SK-N-SH (cell line): Measurements from ENCODE around the gene JCHAIN. TPM values are rescaled to one million over a fixed set of nuclear protein-coding genes. Genes with fewer than 3 reads are reported as not detected.

ENCODE experiments used
- CTCF ChIA-PET: fragments of 300-600, 350-600 bp; formaldehyde crosslinking; extraction: SDS; loops from one replicate; lab custom pipeline; 2021; lab: Yijun Ruan, JAX
- POLR2A ChIA-PET: fragments of 350-600 bp; sonication (Branson Sonifier 250); formaldehyde crosslinking; extraction: SDS; loops from one replicate; lab custom pipeline; 2020; ENCODE audit warnings: antibody characterized with exemption, inconsistent platforms; lab: Yijun Ruan, JAX
- DNase-seq: peaks from one replicate; pipeline ENCODE4 v3.0.0; 2012
- H2AFZ ChIP-seq: fragments of 200-600 bp; sonication (generic); 2 replicates; pipeline ENCODE4 v1.8.1; 2016; ENCODE audit warnings: antibody characterized with exemption, mild to moderate bottlenecking, low read depth
- H3F3A ChIP-seq: fragments of 200-600 bp; sonication (generic); replicated peaks from 2 replicates; pipeline ENCODE3; 2016; ENCODE audit warnings: antibody characterized with exemption, mild to moderate bottlenecking; ENCODE audit not compliant: insufficient read depth
- H3K27ac ChIP-seq, 2 experiments: fragments of 200-500 bp in 1 of 2; fragments of 200-600 bp in 1 of 2; sonication (Bioruptor generic) in 1 of 2; sonication (generic), shearing (Covaris generic) in 1 of 2; 2 replicates each; pipeline versions ENCODE4 v1.5.1 to v1.6.1; 2014 to 2016; ENCODE audit warnings: low read depth in 2 of 2, inconsistent platforms in 1 of 2, low read length in 1 of 2, mild to moderate bottlenecking in 1 of 2, mixed read lengths in 1 of 2
- H3K27me3 ChIP-seq: fragments of 200-600 bp; sonication (generic), shearing (Covaris generic); 2 replicates; pipeline ENCODE4 v1.6.1; 2016; ENCODE audit warnings: mixed run types; ENCODE audit not compliant: insufficient read depth
- H3K36me3 ChIP-seq, 2 experiments: fragments of 200-500 bp in 1 of 2; fragments of 200-600 bp in 1 of 2; sonication (Bioruptor generic) in 1 of 2; sonication (generic) in 1 of 2; replicated peaks in 1 of 2; 2 replicates each; pipeline versions ENCODE3 to v1.5.1; 2014 to 2016; ENCODE audit warnings: low read length in 1 of 2, mild to moderate bottlenecking in 1 of 2; ENCODE audit not compliant: insufficient read depth in 2 of 2, control insufficient read depth in 1 of 2
- H3K4me1 ChIP-seq, 2 experiments: fragments of 200-500 bp in 1 of 2; fragments of 200-600 bp in 1 of 2; sonication (Bioruptor generic) in 1 of 2; sonication (generic), shearing (Covaris generic) in 1 of 2; 2 replicates each; pipeline versions ENCODE4 v1.5.1 to v1.6.1; 2014 to 2016; ENCODE audit warnings: low read depth in 1 of 2, low read length in 1 of 2, mixed run types in 1 of 2; ENCODE audit not compliant: insufficient read depth in 2 of 2, control insufficient read depth in 1 of 2
- H3K4me2 ChIP-seq: fragments of 200-600 bp; sonication (generic), shearing (Covaris generic); 2 replicates; pipeline ENCODE4 v1.6.1; 2017; ENCODE audit warnings: mixed run types
- H3K4me3 ChIP-seq, 2 experiments: fragments of 200-500 bp in 1 of 2; fragments of 200-600 bp in 1 of 2; sonication (Bioruptor generic) in 1 of 2; sonication (generic), shearing (Covaris generic) in 1 of 2; 2 replicates each; pipeline versions ENCODE4 v1.5.1 to v1.8.1; 2014 to 2016; ENCODE audit warnings: low read depth in 2 of 2, inconsistent platforms in 1 of 2, low read length in 1 of 2, mild to moderate bottlenecking in 1 of 2, mixed read lengths in 1 of 2, moderate library complexity in 1 of 2
- H3K79me2 ChIP-seq: fragments of 200-600 bp; sonication (generic); 2 replicates; pipeline ENCODE4 v1.8.1; 2017; ENCODE audit warnings: mild to moderate bottlenecking; ENCODE audit not compliant: insufficient read depth
- H3K9ac ChIP-seq: fragments of 200-600 bp; sonication (generic); 2 replicates; pipeline ENCODE4 v1.6.1; 2017; ENCODE audit warnings: mixed run types
- H3K9me2 ChIP-seq: fragments of 200-600 bp; sonication (generic); 2 replicates; pipeline ENCODE4 v1.6.1; 2017; ENCODE audit warnings: mixed run types
- H3K9me3 ChIP-seq: fragments of 200-600 bp; sonication (generic); 2 replicates; pipeline ENCODE4 v1.6.1; 2017; ENCODE audit warnings: mixed run types, mild to moderate bottlenecking, moderate library complexity
- H4K20me1 ChIP-seq: fragments of 200-600 bp; sonication (generic); 2 replicates; pipeline ENCODE4 v1.6.1; 2017; ENCODE audit warnings: mild to moderate bottlenecking, mixed run types; ENCODE audit not compliant: insufficient read depth
- CHD2 ChIP-seq: fragments of 150-350 bp; IDR thresholded peaks from 2 replicates; pipeline ENCODE4 v1.6.1; 2018; ENCODE audit warnings: low read length; ENCODE audit not compliant: partially characterized antibody
- ELF1 ChIP-seq: IDR thresholded peaks from 2 replicates; pipeline ENCODE4 v1.4.0; 2012
- EP300 ChIP-seq, 2 experiments: IDR thresholded peaks; 2 replicates each; pipeline versions ENCODE4 v1.4.0 to v1.6.1; 2012; ENCODE audit warnings: borderline replicate concordance in 1 of 2, low read depth in 1 of 2, low read length in 1 of 2
- FOSL2 ChIP-seq: IDR thresholded peaks from 2 replicates; pipeline ENCODE4 v1.4.0; 2012; ENCODE audit warnings: low read depth, mild to moderate bottlenecking, moderate library complexity, borderline replicate concordance
- JUND ChIP-seq: IDR thresholded peaks from 2 replicates; pipeline ENCODE4 v1.4.0; 2012
- MEF2A ChIP-seq: IDR thresholded peaks from 2 replicates; pipeline ENCODE4 v1.4.0; 2012; ENCODE audit warnings: low read depth, borderline replicate concordance
- RFX5 ChIP-seq: IDR thresholded peaks from 2 replicates; pipeline ENCODE4 v1.6.1; 2012; ENCODE audit warnings: mild to moderate bottlenecking, improper control_type of control experiment, low read length
- TAF1 ChIP-seq: IDR thresholded peaks from 2 replicates; pipeline ENCODE4 v1.6.1; 2012; ENCODE audit warnings: low read depth, mild to moderate bottlenecking, low read length, moderate library complexity, borderline replicate concordance
- WGBS: methylation state at CpG from one replicate; pipeline ENCODE4 v1.1.6; 2017; ENCODE audit warnings: low lambda C conversion rate; 5-methylcytosine and 5-hydroxymethylcytosine counted together
- polyA plus RNA-seq, 3 experiments: library from polyadenylated mRNA; depleted of rRNA; stranded (reverse); fragments of >200 nt; gene quantifications; 2 replicates each; pipeline ENCODE4 v1.2.3, GENCODE V29; 2012
- TF ChIP-seq, protein P1 (sequence below): IDR thresholded peaks from 2 replicates; pipeline ENCODE4; 2012
- TF ChIP-seq, protein P2 (sequence below): fragments of 150-350 bp; IDR thresholded peaks from 2 replicates; pipeline ENCODE4 v1.6.1; 2017; ENCODE audit warnings: antibody characterized with exemption, low read length, low read depth, borderline replicate concordance
- TF ChIP-seq, protein P3 (sequence below): fragments of 150-350 bp; IDR thresholded peaks from 2 replicates; pipeline ENCODE4 v1.6.1; 2016; ENCODE audit warnings: mild to moderate bottlenecking, low read depth, low read length

JCHAIN gene
- polyA plus RNA-seq, 1 of the 3 experiments (the other 2 are of a cell fraction): 1.1 TPM

DNA sequence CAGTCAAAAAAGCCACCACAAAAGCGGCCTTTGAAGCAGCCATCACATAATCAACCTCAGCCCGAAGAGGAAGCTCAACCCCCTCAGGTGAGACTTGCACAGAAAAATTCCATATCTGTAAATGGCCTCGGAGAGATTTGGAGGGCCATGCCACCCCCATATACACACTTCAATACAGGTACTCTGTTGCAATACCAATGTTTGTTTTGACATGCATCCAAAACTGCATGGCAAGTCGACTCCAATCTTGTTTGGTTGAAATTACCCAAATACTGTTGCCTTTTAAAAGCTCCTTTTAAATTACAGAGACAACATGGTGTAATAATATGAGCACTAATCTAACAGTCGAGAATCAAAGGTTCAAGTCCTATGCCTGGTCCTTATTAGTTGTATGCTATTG lies 31.8 kb downstream of the JCHAIN start:
- ChIA-PET POLR2A (no interaction called here), CTCF (interaction anchor here (0.8 to 1.0 kb wide), 3 partner anchors 16 to 28 kb away, joined by 3 read pairs; no protein-coding TSS in a partner anchor)
- H4K20me1 ChIP-seq: no peaks in the 10 kb centered on the region

DNA sequence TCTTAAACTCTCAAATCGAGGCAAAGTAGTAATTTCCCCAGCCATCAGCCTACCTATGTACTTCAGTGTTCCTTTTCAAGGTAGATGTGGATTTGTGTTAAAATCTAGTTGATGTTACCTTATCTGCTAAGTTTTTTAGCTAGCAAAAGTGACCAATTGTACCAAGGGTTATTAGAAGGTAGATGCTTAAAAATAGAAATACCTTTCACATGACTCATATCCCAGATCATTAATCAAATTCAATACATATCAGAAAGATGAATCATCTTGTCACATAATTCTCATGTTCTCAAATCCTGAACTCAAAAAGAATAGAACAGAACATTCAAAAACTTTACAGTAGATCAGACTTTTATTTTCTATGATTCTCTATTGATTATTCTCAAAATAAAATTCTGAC lies 34.3 kb downstream of the JCHAIN start:
- CTCF ChIA-PET: no interaction called here
- Histone ChIP-seq H2AFZ (0 out of 2 replicates have a peak overlapping the region, but pooled peaks have one; percentile 42), H3K9ac (no peak overlapping the region), H3K36me3 (no peaks in the 10 kb centered on the region), H3K27ac (peak overlapping the region in 1 of 2 experiments; percentile 53; a peak in 3 of 4 replicates), H3K79me2 (no peaks in the 10 kb centered on the region), H3K4me2 (peak overlapping the region; percentile 12; the same call in 1 of the 2 replicates), H3K9me2 (no peaks in the 10 kb centered on the region), H3K4me1 (no peaks in the 10 kb centered on the region; a peak in 2 of 4 replicates), H3K9me3 (no peaks in the 10 kb centered on the region)
- DNase-seq: no peak
- 3% methylated on average over 1 of the region's 1 CpG for WGBS
- POLR2A ChIA-PET: no interaction called here
- TF ChIP-seq FOSL2 (peak; percentile 35; the same call in 1 of the 2 replicates), CHD2 (no peak), EP300 (IDR thresholded peaks at IDR 0.05; ENCODE audit: borderline replicate concordance in 1 of 2, low read depth in 1 of 2, low read length in 1 of 2) (no peak), JUND (peak; percentile 56), MEF2A (0 out of 2 replicates have a peak, but pooled peaks have one; percentile 15)
- TF ChIP-seq, protein P1, sequence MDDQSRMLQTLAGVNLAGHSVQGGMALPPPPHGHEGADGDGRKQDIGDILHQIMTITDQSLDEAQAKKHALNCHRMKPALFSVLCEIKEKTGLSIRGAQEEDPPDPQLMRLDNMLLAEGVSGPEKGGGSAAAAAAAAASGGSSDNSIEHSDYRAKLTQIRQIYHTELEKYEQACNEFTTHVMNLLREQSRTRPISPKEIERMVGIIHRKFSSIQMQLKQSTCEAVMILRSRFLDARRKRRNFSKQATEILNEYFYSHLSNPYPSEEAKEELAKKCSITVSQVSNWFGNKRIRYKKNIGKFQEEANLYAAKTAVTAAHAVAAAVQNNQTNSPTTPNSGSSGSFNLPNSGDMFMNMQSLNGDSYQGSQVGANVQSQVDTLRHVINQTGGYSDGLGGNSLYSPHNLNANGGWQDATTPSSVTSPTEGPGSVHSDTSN: peak; percentile 49
- TF ChIP-seq, all 33 proteins: peak for 4
- Histone ChIP-seq H3K4me3 (no peak overlapping the region), H3K27me3 (no peaks in the 10 kb centered on the region), H4K20me1 (no peaks in the 10 kb centered on the region), H3F3A (peaks cover 14% of the 10 kb centered on the region)

More for the DNA sequence above, 31.8 kb downstream of the JCHAIN start:
- Histone ChIP-seq H3K36me3 (no peaks in the 10 kb centered on the region), H3K27ac (no peak overlapping the region), H3K9me3 (no peaks in the 10 kb centered on the region), H3K27me3 (no peaks in the 10 kb centered on the region), H3K4me3 (no peak overlapping the region), H2AFZ (no peak overlapping the region), H3K79me2 (no peaks in the 10 kb centered on the region), H3K9me2 (no peaks in the 10 kb centered on the region), H3K4me2 (no peak overlapping the region), H3F3A (peaks cover 14% of the 10 kb centered on the region), H3K9ac (no peak overlapping the region), H3K4me1 (no peaks in the 10 kb centered on the region; a peak in 2 of 4 replicates)
- TF ChIP-seq RFX5 (no peak), TAF1 (no peak)
- TF ChIP-seq, protein P2, sequence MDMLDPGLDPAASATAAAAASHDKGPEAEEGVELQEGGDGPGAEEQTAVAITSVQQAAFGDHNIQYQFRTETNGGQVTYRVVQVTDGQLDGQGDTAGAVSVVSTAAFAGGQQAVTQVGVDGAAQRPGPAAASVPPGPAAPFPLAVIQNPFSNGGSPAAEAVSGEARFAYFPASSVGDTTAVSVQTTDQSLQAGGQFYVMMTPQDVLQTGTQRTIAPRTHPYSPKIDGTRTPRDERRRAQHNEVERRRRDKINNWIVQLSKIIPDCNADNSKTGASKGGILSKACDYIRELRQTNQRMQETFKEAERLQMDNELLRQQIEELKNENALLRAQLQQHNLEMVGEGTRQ: no peak
- no peak for DNase-seq
- 11% methylated on average over 5 of the region's 5 CpGs for WGBS

DNA sequence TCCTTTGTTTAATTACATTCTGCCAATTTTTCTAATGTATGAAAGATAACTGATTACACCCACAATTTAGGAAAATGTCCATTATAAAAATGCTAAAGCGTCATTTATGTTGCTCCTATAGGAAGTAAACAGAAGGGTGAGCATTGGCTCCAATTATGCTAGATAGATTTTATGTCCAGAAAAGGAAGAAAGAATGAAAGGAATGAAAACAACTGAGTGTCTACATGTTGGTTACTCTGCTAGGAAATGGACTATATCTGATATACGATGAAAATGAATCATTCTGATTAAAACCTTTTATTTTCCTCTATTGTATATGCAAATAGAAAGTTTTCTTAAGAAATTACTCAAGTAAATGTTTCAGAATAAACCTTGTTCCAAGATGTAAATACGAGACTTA lies 36.1 kb downstream of the JCHAIN start:
- H3K36me3 ChIP-seq: no peaks in the 10 kb centered on the region
- no peaks in the 10 kb centered on the region for H3K9me2 ChIP-seq
- POLR2A ChIA-PET: no interaction called here
- H3K4me2 ChIP-seq: no peak overlapping the region
- no peak overlapping the region for H3K27ac ChIP-seq
- H3K4me1 ChIP-seq: no peaks in the 10 kb centered on the region; a peak in 1 of 4 replicates
- 15% methylated on average over 3 of the region's 3 CpGs for WGBS
- no peaks in the 10 kb centered on the region for H3K9me3 ChIP-seq
- no peak overlapping the region for H2AFZ ChIP-seq
- H3K27me3 ChIP-seq: no peaks in the 10 kb centered on the region
- H3K79me2 ChIP-seq: no peaks in the 10 kb centered on the region
- no peak for TF ChIP-seq ELF1
- TF ChIP-seq, protein P3, sequence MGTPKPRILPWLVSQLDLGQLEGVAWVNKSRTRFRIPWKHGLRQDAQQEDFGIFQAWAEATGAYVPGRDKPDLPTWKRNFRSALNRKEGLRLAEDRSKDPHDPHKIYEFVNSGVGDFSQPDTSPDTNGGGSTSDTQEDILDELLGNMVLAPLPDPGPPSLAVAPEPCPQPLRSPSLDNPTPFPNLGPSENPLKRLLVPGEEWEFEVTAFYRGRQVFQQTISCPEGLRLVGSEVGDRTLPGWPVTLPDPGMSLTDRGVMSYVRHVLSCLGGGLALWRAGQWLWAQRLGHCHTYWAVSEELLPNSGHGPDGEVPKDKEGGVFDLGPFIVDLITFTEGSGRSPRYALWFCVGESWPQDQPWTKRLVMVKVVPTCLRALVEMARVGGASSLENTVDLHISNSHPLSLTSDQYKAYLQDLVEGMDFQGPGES: no peak
- H3K4me3 ChIP-seq: no peak overlapping the region
- H3K9ac ChIP-seq: no peak overlapping the region
- peaks cover 14% of the 10 kb centered on the region for H3F3A ChIP-seq
- DNase-seq: no peak
- no peaks in the 10 kb centered on the region for H4K20me1 ChIP-seq
- CTCF ChIA-PET: no interaction called here
